ENCODE results near the gene TBL2.
"Not testable (repeated sequence)": the region's sequence is repeated elsewhere in the genome, so short reads cannot be mapped to it uniquely, and the experiment has no call there.

GRCh38 chr7:73535918-73536317 is 42.5 kb downstream of the TBL2 start:
- not testable (repeated sequence) for TF ChIP-seq CTCF (IDR thresholded peaks at IDR 0.05); TCF7L2 (IDR thresholded peaks at IDR 0.05; ENCODE audit: low read depth, low read length); POLR2AphosphoS5 (IDR thresholded peaks at IDR 0.05; ENCODE audit: low read depth, low read length); SIN3A (IDR thresholded peaks at IDR 0.05; ENCODE audit: borderline replicate concordance, insufficient read depth, low read depth, low read length)
- TF ChIP-seq, protein P1, sequence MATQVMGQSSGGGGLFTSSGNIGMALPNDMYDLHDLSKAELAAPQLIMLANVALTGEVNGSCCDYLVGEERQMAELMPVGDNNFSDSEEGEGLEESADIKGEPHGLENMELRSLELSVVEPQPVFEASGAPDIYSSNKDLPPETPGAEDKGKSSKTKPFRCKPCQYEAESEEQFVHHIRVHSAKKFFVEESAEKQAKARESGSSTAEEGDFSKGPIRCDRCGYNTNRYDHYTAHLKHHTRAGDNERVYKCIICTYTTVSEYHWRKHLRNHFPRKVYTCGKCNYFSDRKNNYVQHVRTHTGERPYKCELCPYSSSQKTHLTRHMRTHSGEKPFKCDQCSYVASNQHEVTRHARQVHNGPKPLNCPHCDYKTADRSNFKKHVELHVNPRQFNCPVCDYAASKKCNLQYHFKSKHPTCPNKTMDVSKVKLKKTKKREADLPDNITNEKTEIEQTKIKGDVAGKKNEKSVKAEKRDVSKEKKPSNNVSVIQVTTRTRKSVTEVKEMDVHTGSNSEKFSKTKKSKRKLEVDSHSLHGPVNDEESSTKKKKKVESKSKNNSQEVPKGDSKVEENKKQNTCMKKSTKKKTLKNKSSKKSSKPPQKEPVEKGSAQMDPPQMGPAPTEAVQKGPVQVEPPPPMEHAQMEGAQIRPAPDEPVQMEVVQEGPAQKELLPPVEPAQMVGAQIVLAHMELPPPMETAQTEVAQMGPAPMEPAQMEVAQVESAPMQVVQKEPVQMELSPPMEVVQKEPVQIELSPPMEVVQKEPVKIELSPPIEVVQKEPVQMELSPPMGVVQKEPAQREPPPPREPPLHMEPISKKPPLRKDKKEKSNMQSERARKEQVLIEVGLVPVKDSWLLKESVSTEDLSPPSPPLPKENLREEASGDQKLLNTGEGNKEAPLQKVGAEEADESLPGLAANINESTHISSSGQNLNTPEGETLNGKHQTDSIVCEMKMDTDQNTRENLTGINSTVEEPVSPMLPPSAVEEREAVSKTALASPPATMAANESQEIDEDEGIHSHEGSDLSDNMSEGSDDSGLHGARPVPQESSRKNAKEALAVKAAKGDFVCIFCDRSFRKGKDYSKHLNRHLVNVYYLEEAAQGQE (IDR thresholded peaks at IDR 0.05; ENCODE audit: insufficient read depth in 1 of 2, low read depth in 2 of 2, low read length in 1 of 2) = not testable (repeated sequence)
